Erythroblast (primary cell): Measurements from ENCODE around the gene GUK1.

Source experiments
- DNase-seq, 2 experiments: peaks; one replicate each; lab custom pipeline; 2025; lab: John Stamatoyannopoulos, UW
- GATA1 ChIP-seq: IDR thresholded peaks from 2 replicates; pipeline ENCODE4 v1.6.1; 2011; ENCODE audit warnings: low read depth, mild to moderate bottlenecking, control low read depth, low read length, moderate library complexity
- POLR2A ChIP-seq: IDR thresholded peaks from 2 replicates; pipeline ENCODE4 v1.6.1; 2011; ENCODE audit warnings: mild to moderate bottlenecking, low read length

Gene GUK1

GRCh38 chr1:228146417-228147150 is 6.5 kb downstream of the GUK1 start:
- no peak for DNase-seq
- TF ChIP-seq POLR2A (no peak), GATA1 (no peak)

GRCh38 chr1:228147151-228147693 is 7.1 kb downstream of the GUK1 start:
- DNase-seq, result no peak
- TF ChIP-seq GATA1, result no peak
- no peak for TF ChIP-seq POLR2A

GRCh38 chr1:228147768-228148167 is 7.7 kb downstream of the GUK1 start:
- no peak for DNase-seq
- TF ChIP-seq GATA1 (no peak), POLR2A (no peak)

- DNase-seq, result no peak
- TF ChIP-seq POLR2A, result no peak
- no peak for TF ChIP-seq GATA1
These were observed 8.2 kb downstream of the GUK1 start for GRCh38 chr1:228148196-228148861.

GRCh38 chr1:228148935-228149405 is 8.9 kb downstream of the GUK1 start:
- no peak for TF ChIP-seq GATA1
- TF ChIP-seq POLR2A, result no peak
- DNase-seq, result no peak

- no peak for DNase-seq
- TF ChIP-seq POLR2A, result no peak
- TF ChIP-seq GATA1, result no peak
These were observed 9.5 kb downstream of the GUK1 start, which contains the start of gene GJC2 for GRCh38 chr1:228149406-228150119. Gene GJC2 (plus strand): TSS chr1:228149930. CDS start chr1:228157759, 7,829 bp downstream.

GRCh38 chr1:228150120-228150460 is 10.0 kb downstream of the GUK1 start:
- no peak for DNase-seq
- TF ChIP-seq GATA1 (no peak), POLR2A (no peak)

- no peak for DNase-seq
- no peak for TF ChIP-seq GATA1
- no peak for TF ChIP-seq POLR2A
These were observed 10.5 kb downstream of the GUK1 start for GRCh38 chr1:228150461-228151179.

- TF ChIP-seq POLR2A (no peak), GATA1 (no peak)
- no peak for DNase-seq
These were observed 11.3 kb downstream of the GUK1 start for GRCh38 chr1:228151180-228151925.

GRCh38 chr1:228152097-228152917 is 12.2 kb downstream of the GUK1 start:
- TF ChIP-seq GATA1 (no peak), POLR2A (no peak)
- DNase-seq, result no peak

GRCh38 chr1:228152918-228153258 is 12.8 kb downstream of the GUK1 start:
- no peak for TF ChIP-seq GATA1
- no peak for TF ChIP-seq POLR2A
- no peak for DNase-seq

- no peak for TF ChIP-seq GATA1
- TF ChIP-seq POLR2A, result no peak
- DNase-seq, result no peak
These were observed 14.1 kb downstream of the GUK1 start for GRCh38 chr1:228154021-228154669.
